ENCODE measurements around the gene ASCL5. TPM values are rescaled to one million over a fixed set of nuclear protein-coding genes. Genes with fewer than 3 reads are reported as not detected.

Gene ASCL5
- total RNA-seq, 2 donors from 2014 or later, result not detected

DNA sequence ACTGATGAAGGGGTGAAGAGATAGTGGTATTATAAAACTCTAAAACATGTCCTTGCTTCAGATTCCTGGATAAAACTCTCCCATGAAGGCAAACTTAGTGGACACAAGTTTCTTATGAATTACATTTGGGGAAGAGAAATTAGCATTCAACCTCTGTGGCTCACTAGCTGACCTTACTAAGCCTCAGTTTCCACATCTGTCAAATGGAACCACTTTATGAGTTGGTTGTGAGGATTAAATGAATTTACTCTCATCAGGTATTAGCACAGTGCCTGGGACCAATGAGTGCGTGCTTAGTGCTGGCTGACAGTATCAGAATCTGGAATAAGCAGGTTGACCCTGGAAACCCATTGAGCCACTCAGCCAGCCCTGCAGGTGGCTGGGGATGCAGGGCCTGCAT, 17.3 kb downstream of the ASCL5 start:
- no peak for ATAC-seq (ENCODE audit: insufficient number of reproducible peaks, low FRiP score, low read depth)
- TF ChIP-seq, protein P1, sequence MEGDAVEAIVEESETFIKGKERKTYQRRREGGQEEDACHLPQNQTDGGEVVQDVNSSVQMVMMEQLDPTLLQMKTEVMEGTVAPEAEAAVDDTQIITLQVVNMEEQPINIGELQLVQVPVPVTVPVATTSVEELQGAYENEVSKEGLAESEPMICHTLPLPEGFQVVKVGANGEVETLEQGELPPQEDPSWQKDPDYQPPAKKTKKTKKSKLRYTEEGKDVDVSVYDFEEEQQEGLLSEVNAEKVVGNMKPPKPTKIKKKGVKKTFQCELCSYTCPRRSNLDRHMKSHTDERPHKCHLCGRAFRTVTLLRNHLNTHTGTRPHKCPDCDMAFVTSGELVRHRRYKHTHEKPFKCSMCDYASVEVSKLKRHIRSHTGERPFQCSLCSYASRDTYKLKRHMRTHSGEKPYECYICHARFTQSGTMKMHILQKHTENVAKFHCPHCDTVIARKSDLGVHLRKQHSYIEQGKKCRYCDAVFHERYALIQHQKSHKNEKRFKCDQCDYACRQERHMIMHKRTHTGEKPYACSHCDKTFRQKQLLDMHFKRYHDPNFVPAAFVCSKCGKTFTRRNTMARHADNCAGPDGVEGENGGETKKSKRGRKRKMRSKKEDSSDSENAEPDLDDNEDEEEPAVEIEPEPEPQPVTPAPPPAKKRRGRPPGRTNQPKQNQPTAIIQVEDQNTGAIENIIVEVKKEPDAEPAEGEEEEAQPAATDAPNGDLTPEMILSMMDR (IDR thresholded peaks at IDR 0.05), result no peak
- DNase-seq (ENCODE audit: low spot score), result no peak
- H3K27me3 ChIP-seq (replicated peaks; ENCODE audit: insufficient read depth), result no peaks in the 10 kb centered on the region
- H3K4me3 ChIP-seq, result no peak overlapping the region
- no peaks in the 10 kb centered on the region for H3K9me3 ChIP-seq
- no peaks in the 10 kb centered on the region for H3K36me3 ChIP-seq
- peaks cover 0 to 4% of the 10 kb centered on the region in 2 donors for H3K4me1 ChIP-seq (ENCODE audit: control insufficient read depth in 1 of 2, low read depth in 2 of 2)
- no peak overlapping the region for H3K27ac ChIP-seq

GRCh38 chr1:201108614-201109013, 18.4 kb downstream of the ASCL5 start:
- no peak overlapping the region for H3K4me3 ChIP-seq

GRCh38 chr1:201105688-201106087, 21.3 kb downstream of the ASCL5 start:
- DNase-seq (ENCODE audit: low spot score), result no peak

More at GRCh38 chr1:201108614-201109013, 18.4 kb downstream of the ASCL5 start:
- no peak overlapping the region for H3K27ac ChIP-seq
- H3K9me3 ChIP-seq, result no peaks in the 10 kb centered on the region
- DNase-seq (ENCODE audit: low spot score) (no peak), ATAC-seq (ENCODE audit: insufficient number of reproducible peaks, low FRiP score, low read depth) (no peak)
- no peaks in the 10 kb centered on the region for H3K36me3 ChIP-seq
- TF ChIP-seq, protein P1 (IDR thresholded peaks at IDR 0.05), result no peak
- peaks cover 0 to under 1% of the 10 kb centered on the region in 2 donors for H3K4me1 ChIP-seq (ENCODE audit: control insufficient read depth in 1 of 2, low read depth in 2 of 2)
- no peaks in the 10 kb centered on the region for H3K27me3 ChIP-seq (replicated peaks; ENCODE audit: insufficient read depth)

DNA sequence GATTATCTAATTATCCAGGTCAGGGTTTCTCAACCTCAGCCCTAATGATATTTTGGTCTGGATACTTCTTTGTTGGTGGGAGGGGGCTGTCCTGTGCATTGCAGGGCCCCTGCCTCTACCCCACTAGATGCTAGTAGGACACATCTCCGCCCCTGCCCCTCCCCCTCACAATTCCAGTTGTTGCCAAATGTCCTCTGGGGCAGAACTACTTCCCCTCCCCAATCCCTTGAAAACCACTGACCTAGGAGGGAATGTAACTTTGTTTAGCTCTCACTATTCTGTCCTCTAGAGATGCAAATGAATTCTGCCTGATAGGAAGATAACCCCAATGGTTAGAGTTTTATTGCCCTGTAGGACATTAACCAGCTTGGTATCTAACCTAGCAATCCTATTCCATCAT, 22.8 kb downstream of the ASCL5 start:
- Histone ChIP-seq H3K27me3 (replicated peaks; ENCODE audit: insufficient read depth) (no peaks in the 10 kb centered on the region), H3K27ac (no peak overlapping the region), H3K9me3 (no peaks in the 10 kb centered on the region), H3K4me3 (no peak overlapping the region), H3K36me3 (no peaks in the 10 kb centered on the region), H3K4me1 (ENCODE audit: control insufficient read depth in 1 of 2, low read depth in 2 of 2) (no peaks in the 10 kb centered on the region)
- no peak for ATAC-seq (ENCODE audit: insufficient number of reproducible peaks, low FRiP score, low read depth)
- TF ChIP-seq, protein P1 (IDR thresholded peaks at IDR 0.05), result no peak
- DNase-seq (ENCODE audit: low spot score), result no peak

More at GRCh38 chr1:201105688-201106087, 21.3 kb downstream of the ASCL5 start:
- no peak overlapping the region for H3K4me3 ChIP-seq
- H3K27ac ChIP-seq, result no peak overlapping the region
- H3K36me3 ChIP-seq, result no peaks in the 10 kb centered on the region
- H3K27me3 ChIP-seq (replicated peaks; ENCODE audit: insufficient read depth), result no peaks in the 10 kb centered on the region
- H3K4me1 ChIP-seq (ENCODE audit: control insufficient read depth in 1 of 2, low read depth in 2 of 2), result no peaks in the 10 kb centered on the region
- TF ChIP-seq, protein P1 (IDR thresholded peaks at IDR 0.05), result no peak
- ATAC-seq (ENCODE audit: insufficient number of reproducible peaks, low FRiP score, low read depth), result no peak
- no peaks in the 10 kb centered on the region for H3K9me3 ChIP-seq

- no peak overlapping the region for H3K27ac ChIP-seq
- no peak for DNase-seq (ENCODE audit: low spot score)
Measured at GRCh38 chr1:201103666-201104065, 23.3 kb downstream of the ASCL5 start.

More at GRCh38 chr1:201103666-201104065, 23.3 kb downstream of the ASCL5 start:
- H3K4me1 ChIP-seq (ENCODE audit: control insufficient read depth in 1 of 2, low read depth in 2 of 2), result no peaks in the 10 kb centered on the region
- TF ChIP-seq, protein P1 (IDR thresholded peaks at IDR 0.05), result no peak
- no peak for ATAC-seq (ENCODE audit: insufficient number of reproducible peaks, low FRiP score, low read depth)
- no peaks in the 10 kb centered on the region for H3K9me3 ChIP-seq
- no peaks in the 10 kb centered on the region for H3K36me3 ChIP-seq
- no peaks in the 10 kb centered on the region for H3K27me3 ChIP-seq (replicated peaks; ENCODE audit: insufficient read depth)
- H3K4me3 ChIP-seq, result no peak overlapping the region

All from thoracic aorta (tissue), 2 donors.